Measurements from ENCODE around the gene IL26.

Gene IL26

DNA sequence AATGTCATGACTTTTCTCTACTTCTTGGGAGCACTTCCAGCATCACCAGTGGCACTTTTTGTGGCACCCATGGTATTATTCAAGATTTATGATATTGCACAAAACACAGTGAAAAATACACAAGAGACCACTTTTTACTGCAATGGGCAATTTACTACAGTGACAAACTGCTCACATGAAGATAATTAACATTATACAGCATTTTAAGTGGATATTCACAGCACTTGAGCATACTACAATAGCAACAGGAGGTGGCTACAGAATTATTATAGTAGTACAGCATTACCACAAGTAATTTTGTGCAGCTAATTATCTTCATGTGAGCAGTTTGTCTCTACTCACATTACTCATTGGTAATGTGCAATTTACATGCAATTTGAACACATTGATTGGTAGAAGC lies 18.3 kb downstream of the IL26 start:
- no peak for TF ChIP-seq CTCF (IDR thresholded peaks at IDR 0.05; ENCODE audit: insufficient read depth, low read depth, low read length, missing control alignments)
- H3K4me3 ChIP-seq (ENCODE audit: low read depth, low read length) = no peak overlapping the region
- DNase-seq (ENCODE audit: low read depth) = no peak

DNA sequence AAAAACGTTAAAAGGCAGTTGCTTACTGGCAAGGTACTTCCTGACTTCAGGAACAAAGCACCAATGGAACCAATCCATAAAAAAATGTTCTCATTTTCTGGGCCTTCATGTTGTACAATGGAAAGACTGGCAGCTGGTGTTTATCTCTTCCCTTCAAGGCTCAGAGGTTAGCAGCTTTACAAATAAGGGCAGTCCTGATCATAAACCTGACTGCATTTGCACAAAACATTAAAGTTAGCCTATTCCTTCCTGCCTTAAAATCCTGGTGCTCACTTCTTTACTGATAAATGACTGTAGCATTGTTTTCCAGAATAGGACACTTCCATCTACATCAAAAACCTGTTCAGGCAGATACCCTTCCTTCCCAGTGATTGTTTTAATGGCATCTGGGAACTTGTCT lies 19.2 kb downstream of the IL26 start:
- DNase-seq (ENCODE audit: low read depth) = no peak
- no peak overlapping the region for H3K4me3 ChIP-seq (ENCODE audit: low read depth, low read length)
- TF ChIP-seq CTCF (IDR thresholded peaks at IDR 0.05; ENCODE audit: insufficient read depth, low read depth, low read length, missing control alignments) = no peak

DNA sequence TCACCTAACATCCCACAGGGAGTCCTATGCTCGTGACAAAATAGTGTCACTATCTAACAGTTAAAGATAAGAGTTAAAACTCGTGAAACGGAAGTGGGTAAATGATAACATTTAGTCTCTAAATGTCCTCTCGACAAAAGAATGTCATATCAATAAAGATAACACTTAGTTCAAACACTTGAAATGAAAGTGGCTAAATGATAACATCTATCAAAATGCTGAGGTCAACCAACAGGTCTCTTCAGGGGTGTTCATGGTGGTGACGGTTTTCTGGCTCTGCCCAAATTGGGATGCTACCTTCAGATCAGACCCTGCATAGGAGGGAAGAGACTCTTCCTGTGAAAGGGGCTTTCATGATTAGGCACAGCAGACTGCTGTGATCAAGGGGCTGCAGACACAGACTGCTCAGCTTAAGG lies 22.1 kb downstream of the IL26 start:
- no peak for TF ChIP-seq CTCF (IDR thresholded peaks at IDR 0.05; ENCODE audit: insufficient read depth, low read depth, low read length, missing control alignments)
- no peak for DNase-seq (ENCODE audit: low read depth)
- H3K4me3 ChIP-seq (ENCODE audit: low read depth, low read length) = no peak overlapping the region

DNA sequence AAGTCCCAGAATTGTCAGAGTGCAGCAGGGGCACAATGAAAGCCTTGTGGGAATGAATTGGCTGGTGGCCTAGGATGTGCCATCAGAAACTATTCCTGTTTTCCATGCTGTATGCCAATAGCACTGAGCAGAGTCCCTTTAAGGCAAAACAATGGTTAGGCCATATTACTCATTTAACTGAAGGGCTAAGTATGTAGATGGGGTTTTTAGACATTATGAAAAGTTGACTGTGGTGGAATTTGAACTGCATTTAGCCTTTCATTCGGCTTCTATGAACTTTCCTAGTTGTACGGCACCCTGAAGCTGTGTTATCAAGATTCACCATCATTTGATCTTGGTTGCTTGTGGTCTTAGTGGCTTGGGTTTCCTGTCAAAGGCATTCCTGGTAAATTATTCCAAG lies 24.8 kb downstream of the IL26 start:
- no peak for DNase-seq (ENCODE audit: low read depth)
- no peak for TF ChIP-seq CTCF (IDR thresholded peaks at IDR 0.05; ENCODE audit: insufficient read depth, low read depth, low read length, missing control alignments)
- no peak overlapping the region for H3K4me3 ChIP-seq (ENCODE audit: low read depth, low read length)

- no peak for TF ChIP-seq CTCF (IDR thresholded peaks at IDR 0.05; ENCODE audit: insufficient read depth, low read depth, low read length, missing control alignments)
- H3K4me3 ChIP-seq (ENCODE audit: low read depth, low read length) = no peak overlapping the region
- DNase-seq (ENCODE audit: low read depth) = no peak
Observed at GRCh38 chr12:68199127-68199526, 26.5 kb downstream of the IL26 start.

GRCh38 chr12:68198507-68199086 lies 27.0 kb downstream of the IL26 start:
- no peak overlapping the region for H3K4me3 ChIP-seq (ENCODE audit: low read depth, low read length)
- no peak for DNase-seq (ENCODE audit: low read depth)

More at GRCh38 chr12:68198507-68199086, 27.0 kb downstream of the IL26 start:
- TF ChIP-seq CTCF (IDR thresholded peaks at IDR 0.05; ENCODE audit: insufficient read depth, low read depth, low read length, missing control alignments) = no peak
